AG20443 (cell line): ENCODE results near the gene PLS1.
"Not testable (repeated sequence)": the region's sequence is repeated elsewhere in the genome, so short reads cannot be mapped to it uniquely, and the experiment has no call there.

Experiments used
- DNase-seq: peaks from one replicate; pipeline ENCODE4 v3.0.0; 2012; ENCODE audit warnings: low spot score, mixed read lengths

PLS1 gene

GRCh38 chr3:142705198-142705597 is 109.0 kb downstream of the PLS1 start:
- no peak for DNase-seq

- no peak for DNase-seq
Measured at GRCh38 chr3:142706321-142707127, 110.3 kb downstream of the PLS1 start.

GRCh38 chr3:142709207-142709606 is 113.0 kb downstream of the PLS1 start:
- no peak for DNase-seq

- DNase-seq, result not testable (repeated sequence)
Measured at GRCh38 chr3:142714882-142715281, 118.7 kb downstream of the PLS1 start.

GRCh38 chr3:142716102-142716501 is 119.9 kb downstream of the PLS1 start:
- no peak for DNase-seq

GRCh38 chr3:142723665-142723967 is 127.4 kb downstream of the PLS1 start:
- DNase-seq, result no peak

GRCh38 chr3:142723968-142724681 is 127.9 kb downstream of the PLS1 start, which contains the start of gene TRPC1:
Gene TRPC1, plus strand, starts transcription at chr3:142724034. Its CDS starts 526 bp downstream, at chr3:142724560.
- DNase-seq, result peak; percentile 99

- peak; percentile 55 for DNase-seq
Measured at GRCh38 chr3:142724682-142725356, 128.6 kb downstream of the PLS1 start.

GRCh38 chr3:142725357-142725739 is 129.2 kb downstream of the PLS1 start:
- DNase-seq, result no peak

GRCh38 chr3:142726017-142726416 is 129.8 kb downstream of the PLS1 start:
- DNase-seq, result no peak

- no peak for DNase-seq
Measured at GRCh38 chr3:142732066-142732465, 135.9 kb downstream of the PLS1 start.

GRCh38 chr3:142734834-142735233 is 138.6 kb downstream of the PLS1 start:
- no peak for DNase-seq

GRCh38 chr3:142735462-142735861 is 139.3 kb downstream of the PLS1 start:
- no peak for DNase-seq

GRCh38 chr3:142738396-142738795 is 142.2 kb downstream of the PLS1 start:
- no peak for DNase-seq

- DNase-seq, result no peak
Measured at GRCh38 chr3:142746646-142747045, 150.5 kb downstream of the PLS1 start.

GRCh38 chr3:142750531-142750930 is 154.3 kb downstream of the PLS1 start:
- not testable (repeated sequence) for DNase-seq

- DNase-seq, result not testable (repeated sequence)
Measured at GRCh38 chr3:142752605-142753004, 156.4 kb downstream of the PLS1 start.

- DNase-seq, result no peak
Measured at GRCh38 chr3:142754494-142754893, 158.3 kb downstream of the PLS1 start.
